Esophagus muscularis mucosa (tissue), 4 donors: ENCODE measurements around the gene RICTOR. TPM values are rescaled to one million over a fixed set of nuclear protein-coding genes. Genes with fewer than 3 reads are reported as not detected.

ENCODE experiments used
- DNase-seq: peaks from one replicate; pipeline ENCODE4 v3.0.0-alpha.2; 2017; ENCODE audit errors: extremely low spot score
- H3K27ac ChIP-seq, 4 donors: fragments of 200-600 bp; sonication (generic); replicated peaks in 1 of 4; 1 replicate in 3 of 4; 2 replicates in 1 of 4; pipeline ENCODE4 v1.5.1; 2016 to 2019; ENCODE audit warnings: mild to moderate bottlenecking in 1 of 4
- H3K27me3 ChIP-seq, 4 donors: fragments of 200-600 bp; sonication (generic); one replicate each; pipeline versions ENCODE4 v1.5.1 to v1.6.0; 2016 to 2019
- H3K36me3 ChIP-seq, 4 donors: fragments of 200-600 bp; sonication (generic); one replicate each; pipeline ENCODE4 v1.5.1; 2016 to 2019
- H3K4me1 ChIP-seq, 4 donors: fragments of 200-600 bp; sonication (generic); one replicate each; pipeline ENCODE4 v1.5.1; 2016 to 2019
- H3K4me3 ChIP-seq, 4 donors: fragments of 200-600 bp; sonication (generic); 1 replicate in 2 of 4; 2 replicates in 2 of 4; pipeline ENCODE4 v1.5.1; 2016 to 2019; ENCODE audit warnings: mild to moderate bottlenecking in 4 of 4, moderate library complexity in 1 of 4
- H3K9me3 ChIP-seq, 4 donors: fragments of 200-600 bp; sonication (generic); 1 replicate in 3 of 4; 2 replicates in 1 of 4; pipeline ENCODE4 v1.5.1; 2016 to 2019
- CTCF ChIP-seq, 3 experiments: fragments of 200-600 bp in 2 of 3; fragments of 450-650 bp in 1 of 3; sonication (generic) in 2 of 3; IDR thresholded peaks; one replicate each; pipeline ENCODE4 v1.5.1; 2017 to 2019; ENCODE audit warnings: antibody characterized with exemption in 3 of 3, mild to moderate bottlenecking in 2 of 3, moderate library complexity in 1 of 3
- EP300 ChIP-seq: sonication (generic); formaldehyde crosslinking; IDR thresholded peaks from one replicate; pipeline ENCODE4 v1.6.1; 2017; ENCODE audit warnings: antibody characterized with exemption
- POLR2A ChIP-seq: fragments of 450-650 bp; IDR thresholded peaks from one replicate; pipeline ENCODE4 v1.6.1; 2017; ENCODE audit warnings: antibody characterized with exemption, moderate library complexity, mild to moderate bottlenecking, low read depth
- POLR2AphosphoS5 ChIP-seq, 2 donors: sonication (generic); formaldehyde crosslinking; IDR thresholded peaks; one replicate each; pipeline ENCODE4 v1.6.1; 2017; ENCODE audit warnings: antibody characterized with exemption in 2 of 2
- WGBS: methylation state at CpG from one replicate; pipeline ENCODE4 v1.1.5; 2018; 5-methylcytosine and 5-hydroxymethylcytosine counted together
- intact Hi-C: fragments of 100-400 bp; cut with DNase I; formaldehyde crosslinking; loops from one replicate; pipeline ENCODE4 v1.15.1; 2023
- total RNA-seq, 4 donors: library from RNA; depleted of rRNA; stranded (reverse); fragments of >200 nt; gene quantifications; one replicate each; pipeline versions ENCODE4 v1.1.0 to v1.2.1, GENCODE V29; 2016

The RICTOR gene
- total RNA-seq, 4 donors from 2014 or later = 22.5 to 34.1 (median 26.1) TPM

GRCh38 chr5:38940230-38940858 lies 133.9 kb downstream of the RICTOR start:
- no peak for TF ChIP-seq POLR2A
- Histone ChIP-seq H3K4me1 (peaks cover 0 to 8% (median 4%) of the 10 kb centered on the region in 4 donors), H3K27me3 (no peaks in the 10 kb centered on the region), H3K27ac (no peak overlapping the region), H3K9me3 (no peaks in the 10 kb centered on the region), H3K36me3 (peaks cover 15 to 72% (median 53%) of the 10 kb centered on the region in 4 donors), H3K4me3 (no peak overlapping the region)
- intact Hi-C loops = no loop called here
- 30% methylated on average over 2 of the region's 2 CpGs for WGBS
- DNase-seq = no peak

DNA sequence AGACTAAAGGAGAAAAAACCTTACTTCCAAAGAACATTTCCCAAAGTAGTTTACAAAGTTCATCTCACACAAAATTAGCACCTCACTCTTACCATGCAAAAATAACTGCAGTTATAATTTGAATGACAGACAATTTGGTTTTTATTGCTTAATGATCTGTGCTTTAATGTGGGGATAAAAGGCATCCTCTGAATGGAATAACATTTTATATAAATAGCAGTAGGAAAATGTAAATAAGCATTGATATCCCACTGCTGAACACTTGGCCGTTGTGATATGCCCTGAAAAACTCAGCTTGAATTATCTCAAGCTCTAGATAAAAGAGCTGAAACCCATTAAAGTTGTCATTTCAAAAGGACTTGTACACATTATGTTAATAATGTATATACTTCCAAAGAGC lies 135.2 kb downstream of the RICTOR start:
- DNase-seq = no peak

DNA sequence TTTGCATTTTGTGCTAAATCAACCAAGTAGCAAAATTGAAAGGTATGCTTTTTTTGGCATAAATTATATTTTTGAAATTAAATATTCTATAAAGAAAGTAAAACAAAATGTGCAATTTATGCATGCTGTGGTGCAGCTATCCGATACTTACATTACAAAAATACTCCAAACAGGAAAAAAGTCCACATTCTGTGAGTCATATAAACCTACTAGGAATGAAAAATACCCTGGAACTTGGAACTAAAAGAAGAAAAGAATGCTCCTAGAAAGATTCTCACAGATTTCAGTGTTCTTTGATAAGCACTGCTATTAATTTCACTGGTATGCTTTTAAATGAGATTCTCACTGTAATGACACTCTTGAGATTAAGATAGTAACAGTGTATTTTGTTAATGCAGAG lies 135.8 kb downstream of the RICTOR start:
- Histone ChIP-seq H3K27ac (no peak overlapping the region), H3K9me3 (no peaks in the 10 kb centered on the region), H3K4me3 (no peak overlapping the region), H3K4me1 (peaks cover 0 to 8% (median 4%) of the 10 kb centered on the region in 4 donors), H3K36me3 (peaks cover 19 to 72% (median 54%) of the 10 kb centered on the region in 4 donors), H3K27me3 (no peaks in the 10 kb centered on the region)
- no peak for TF ChIP-seq POLR2A
- TF ChIP-seq POLR2AphosphoS5 (IDR thresholded peaks at IDR 0.05) = no peak
- TF ChIP-seq CTCF (IDR thresholded peaks at IDR 0.05) = no peak
- TF ChIP-seq EP300 = no peak
- WGBS = 83% methylated on average over 1 of the region's 1 CpG
- intact Hi-C loops = no loop called here
- no peak for DNase-seq

More for the DNA sequence above, 135.2 kb downstream of the RICTOR start:
- Histone ChIP-seq H3K27me3 (no peaks in the 10 kb centered on the region), H3K27ac (no peak overlapping the region), H3K4me3 (no peak overlapping the region), H3K9me3 (no peaks in the 10 kb centered on the region), H3K4me1 (peaks cover 0 to 8% (median 4%) of the 10 kb centered on the region in 4 donors), H3K36me3 (peaks cover 17 to 72% (median 53%) of the 10 kb centered on the region in 4 donors)
- 88% methylated on average over 1 of the region's 1 CpG for WGBS
- no peak for TF ChIP-seq EP300
- TF ChIP-seq CTCF (IDR thresholded peaks at IDR 0.05) = no peak
- TF ChIP-seq POLR2AphosphoS5 (IDR thresholded peaks at IDR 0.05) = no peak
- no peak for TF ChIP-seq POLR2A
- intact Hi-C loops = no loop called here

DNA sequence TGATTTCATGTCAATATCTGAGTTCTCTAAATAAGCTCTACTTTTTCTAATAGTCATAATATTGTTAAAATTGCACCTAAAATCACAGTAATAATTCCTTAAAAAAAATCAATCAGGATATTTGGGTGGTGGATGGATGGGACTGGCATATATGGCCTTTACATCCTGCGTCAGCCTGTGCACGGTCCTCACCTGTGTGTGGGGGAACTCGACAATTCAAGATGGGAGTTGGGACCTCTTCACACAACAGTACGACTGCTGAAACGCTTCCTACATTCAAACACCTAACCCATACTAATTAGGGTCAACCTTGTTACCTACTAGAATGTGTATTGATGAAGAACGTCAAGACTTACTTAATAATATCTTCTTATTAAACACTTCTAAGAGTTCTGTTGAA lies 137.9 kb downstream of the RICTOR start:
- peaks cover 0 to 8% (median 4%) of the 10 kb centered on the region in 4 donors for H3K4me1 ChIP-seq
- H3K9me3 ChIP-seq = no peaks in the 10 kb centered on the region
- TF ChIP-seq POLR2AphosphoS5 (IDR thresholded peaks at IDR 0.05) (no peak), POLR2A (no peak), EP300 (no peak), CTCF (IDR thresholded peaks at IDR 0.05) (no peak)
- intact Hi-C loops = no loop called here
- no peak for DNase-seq
- 91% methylated on average over 6 of the region's 6 CpGs for WGBS
- H3K4me3 ChIP-seq = no peak overlapping the region
- H3K27ac ChIP-seq = no peak overlapping the region
- H3K27me3 ChIP-seq = no peaks in the 10 kb centered on the region
- H3K36me3 ChIP-seq = peaks cover 23 to 73% (median 53%) of the 10 kb centered on the region in 4 donors

DNA sequence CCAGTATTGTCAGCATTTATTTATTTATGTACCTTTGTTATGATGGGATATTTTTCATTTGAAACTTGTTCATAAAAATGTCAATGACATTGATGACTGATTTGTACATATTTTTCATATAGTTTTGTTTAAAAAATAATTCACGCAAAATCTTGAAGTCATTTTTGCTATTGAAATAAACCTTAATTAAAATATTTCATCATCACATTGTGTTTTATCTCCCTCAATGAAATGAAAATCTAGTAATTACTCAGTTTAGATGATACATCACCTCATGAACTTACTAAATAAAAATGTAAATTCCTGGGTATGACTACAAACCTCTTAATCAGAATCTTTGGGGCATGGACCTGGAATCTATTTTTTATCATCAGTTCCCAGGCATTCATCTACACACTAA lies 138.8 kb downstream of the RICTOR start:
- no peak for TF ChIP-seq CTCF (IDR thresholded peaks at IDR 0.05)
- no peak for TF ChIP-seq EP300
- no peak for TF ChIP-seq POLR2AphosphoS5 (IDR thresholded peaks at IDR 0.05)
- TF ChIP-seq POLR2A = no peak
- H3K36me3 ChIP-seq = peaks cover 23 to 77% (median 51%) of the 10 kb centered on the region in 4 donors
- no peak overlapping the region for H3K4me3 ChIP-seq
- WGBS = 55% methylated on average over 1 of the region's 1 CpG
- peaks cover 0 to 4% (median 1%) of the 10 kb centered on the region in 4 donors for H3K4me1 ChIP-seq
- H3K9me3 ChIP-seq = no peaks in the 10 kb centered on the region
- no peak for DNase-seq
- intact Hi-C loops = no loop called here
- H3K27ac ChIP-seq = no peak overlapping the region
- no peaks in the 10 kb centered on the region for H3K27me3 ChIP-seq
